NCI-H1105 (cell line): ENCODE data around the gene CLIC4.
"Not testable (repeated sequence)": the region's sequence is repeated elsewhere in the genome, so short reads cannot be mapped to it uniquely, and the experiment has no call there.

ENCODE experiments used
- DNase-seq: peaks from one replicate; lab custom pipeline; 2025; lab: John Stamatoyannopoulos, UW

Gene CLIC4

DNA sequence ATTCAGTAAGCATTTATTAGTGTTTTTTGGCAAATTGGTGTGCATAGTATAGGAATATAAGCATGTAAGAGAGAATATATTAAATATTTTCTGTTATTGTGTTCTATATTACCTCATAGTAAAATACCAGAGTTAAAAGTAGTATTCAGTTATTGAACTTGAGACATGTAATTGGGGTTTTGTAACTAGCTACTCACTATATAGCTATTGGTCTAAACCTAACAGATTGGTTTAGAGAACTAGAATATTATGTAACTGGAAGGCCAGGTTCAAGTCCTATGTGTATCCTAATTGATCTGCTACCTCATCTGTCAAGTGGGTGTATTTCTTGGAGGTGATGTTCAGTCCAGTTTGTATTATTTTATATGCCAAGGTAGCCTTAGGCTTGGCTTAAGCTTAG is 26.3 kb downstream of the CLIC4 start:
- DNase-seq, result no peak

DNA sequence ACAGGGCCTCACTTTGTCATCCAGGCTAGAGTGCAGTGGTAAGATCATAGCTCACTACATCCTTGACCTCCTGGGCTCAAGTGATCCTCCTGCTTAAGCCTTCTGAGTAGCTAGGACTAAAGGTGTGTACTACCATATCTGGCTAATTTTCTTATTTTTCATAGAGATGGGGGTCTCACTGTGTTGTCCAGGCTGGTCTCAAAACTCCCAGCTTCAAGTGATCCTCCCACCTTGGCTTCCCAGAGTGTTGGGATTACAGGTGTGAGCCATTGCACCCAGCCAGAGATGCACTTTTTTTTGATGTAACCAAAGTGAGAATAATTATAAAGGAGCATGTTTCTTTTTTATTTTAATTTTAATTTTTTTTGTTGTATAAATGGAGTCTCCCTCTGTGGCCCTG is 28.4 kb downstream of the CLIC4 start:
- no peak for DNase-seq

DNA sequence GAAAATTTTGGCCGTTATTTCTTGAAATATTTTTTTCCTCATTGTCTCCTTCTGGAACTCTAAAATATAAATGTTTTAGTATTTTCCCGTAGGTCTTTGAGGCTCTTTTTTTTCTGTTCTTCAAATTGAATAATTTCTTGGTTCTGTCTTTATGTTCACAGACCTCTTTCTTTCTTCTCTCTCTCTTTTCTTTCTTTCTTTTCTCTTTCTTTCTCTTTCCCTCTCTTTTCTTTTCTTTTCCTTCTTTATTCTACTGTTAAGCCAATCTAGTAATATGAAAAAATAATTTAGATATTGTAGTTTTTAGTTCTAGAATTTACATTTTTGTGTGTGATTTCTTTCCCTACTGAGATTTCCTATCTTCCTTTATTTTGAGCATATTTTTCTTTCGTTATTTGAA is 30.1 kb downstream of the CLIC4 start:
- DNase-seq, result no peak

DNA sequence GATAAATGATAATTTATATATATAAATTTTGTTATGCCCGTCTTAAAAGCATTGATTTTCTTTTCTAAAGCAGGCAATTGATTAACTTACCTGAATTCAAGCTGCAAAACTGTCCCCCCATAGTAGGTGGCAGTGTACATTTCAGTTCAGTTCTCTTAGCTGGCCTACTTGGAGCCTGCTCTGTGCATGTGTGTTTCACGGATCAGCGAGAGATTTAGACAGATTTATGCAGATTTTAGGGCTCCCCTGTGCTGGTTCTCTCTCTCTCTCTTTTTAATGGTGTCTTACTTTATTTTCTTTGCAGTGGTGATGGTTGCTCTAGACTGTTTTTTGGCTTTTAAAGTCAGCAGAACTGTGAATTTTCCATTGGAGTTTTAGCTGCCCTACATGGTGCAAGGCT is 30.7 kb downstream of the CLIC4 start:
- DNase-seq, result no peak

DNA sequence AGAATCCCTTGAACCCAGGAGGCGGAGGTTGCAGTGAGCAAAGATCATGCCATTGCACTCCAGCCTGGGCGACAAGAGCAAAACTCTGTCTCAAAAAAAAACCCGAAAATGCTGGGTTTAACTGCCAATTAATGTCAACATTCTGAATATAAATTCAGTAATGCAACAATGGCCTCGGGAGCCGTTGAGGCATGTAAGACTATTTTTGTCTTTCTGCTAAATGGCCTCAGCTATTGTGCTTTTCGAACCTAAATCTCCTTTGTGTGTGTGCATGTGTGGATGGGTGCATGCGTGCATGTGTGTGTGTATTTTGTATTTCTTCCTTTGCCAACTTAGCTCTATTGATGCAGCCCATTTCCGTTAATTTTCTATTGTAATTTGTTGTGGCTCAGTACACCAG is 31.6 kb downstream of the CLIC4 start:
- DNase-seq, result no peak

DNA sequence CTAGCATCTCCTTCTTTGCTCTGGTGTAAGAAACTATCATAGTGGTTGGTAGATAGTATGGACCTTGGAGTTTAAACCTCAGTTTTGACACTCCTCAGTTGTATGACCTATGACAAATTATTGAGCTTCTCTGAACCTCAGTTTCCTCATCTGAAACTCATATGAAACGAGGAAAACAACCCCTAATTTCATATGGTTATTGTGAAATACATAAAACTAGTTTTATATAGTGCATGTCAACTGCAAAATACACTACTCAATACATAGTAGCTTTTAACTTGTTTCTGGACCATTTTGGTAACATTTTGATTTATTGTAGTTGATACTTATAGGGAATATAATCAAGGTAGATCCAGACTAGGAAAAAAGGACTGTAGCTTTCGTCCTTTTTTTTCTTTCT is 32.9 kb downstream of the CLIC4 start:
- no peak for DNase-seq

DNA sequence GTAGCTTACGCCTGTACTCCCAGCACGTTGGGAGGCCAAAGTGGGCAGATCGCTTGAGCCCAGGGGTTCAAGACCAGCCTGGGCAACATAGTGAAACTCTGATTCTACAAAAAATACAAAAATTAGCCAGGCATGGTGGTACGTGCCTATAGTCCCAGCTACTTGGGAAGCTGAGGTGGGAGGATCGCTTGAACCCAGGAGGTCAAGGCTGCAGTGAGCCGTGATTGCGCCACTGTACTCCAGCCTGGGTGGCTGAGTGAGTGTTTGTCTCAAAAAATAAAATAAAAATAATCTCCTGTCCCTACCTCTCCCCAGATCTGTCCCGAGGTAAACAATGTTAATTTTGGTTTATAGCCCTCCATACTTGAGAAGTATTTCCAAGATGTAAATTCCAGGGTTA is 34.0 kb downstream of the CLIC4 start:
- not testable (repeated sequence) for DNase-seq

DNA sequence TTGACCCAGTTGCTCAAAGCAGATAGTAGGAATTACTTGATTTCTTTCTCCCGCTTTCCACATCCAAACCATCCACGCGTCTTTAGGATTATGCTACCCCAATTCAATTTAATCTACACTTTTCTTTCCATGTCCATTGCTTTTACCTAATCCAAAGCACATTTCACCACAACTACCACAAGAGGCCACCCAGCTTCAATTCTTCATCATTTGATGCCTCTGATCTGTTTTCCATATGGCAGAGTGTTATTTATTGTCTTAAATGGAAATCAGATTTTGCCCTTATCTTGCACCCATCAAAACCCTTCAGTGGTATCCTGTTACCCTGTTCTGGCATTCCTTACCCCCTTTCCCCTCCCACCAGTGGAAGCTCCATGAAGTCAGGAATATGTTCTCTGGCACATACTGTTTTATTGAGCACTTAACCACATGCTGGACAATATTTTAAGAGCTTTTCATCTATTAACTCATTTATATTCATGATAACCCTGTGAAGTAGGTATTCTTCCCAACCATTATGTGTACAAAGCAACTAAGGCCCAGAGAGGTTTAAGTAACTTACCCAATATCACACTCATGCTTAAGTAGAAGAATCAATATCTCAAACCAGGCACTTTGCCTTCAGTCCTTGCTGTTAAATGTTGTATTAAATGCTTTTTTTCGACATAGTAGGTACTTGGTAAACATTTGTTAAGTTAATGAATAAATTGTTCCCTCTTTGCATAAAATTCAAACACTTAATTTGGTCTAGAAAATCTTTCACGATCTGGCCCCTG is 34.6 kb downstream of the CLIC4 start:
- no peak for DNase-seq

DNA sequence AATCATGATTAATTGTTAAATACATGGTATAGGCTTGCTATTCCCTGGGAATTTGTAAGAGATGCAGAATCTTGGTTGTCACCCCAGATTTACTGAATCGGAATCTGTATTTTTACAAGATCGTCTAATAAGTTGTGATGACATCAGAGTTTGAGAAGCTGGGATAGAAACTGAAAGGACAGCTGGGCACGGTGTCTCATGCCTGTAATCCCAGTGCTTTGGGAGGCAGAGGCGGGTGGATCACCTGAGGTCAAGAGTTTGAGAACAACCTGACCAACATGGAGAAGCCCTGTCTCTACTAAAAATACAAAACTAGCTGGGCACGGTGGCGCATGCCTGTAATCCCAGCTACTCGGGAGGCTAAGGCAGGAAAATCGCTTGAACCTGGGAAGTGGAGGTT is 35.4 kb downstream of the CLIC4 start:
- not testable (repeated sequence) for DNase-seq

DNA sequence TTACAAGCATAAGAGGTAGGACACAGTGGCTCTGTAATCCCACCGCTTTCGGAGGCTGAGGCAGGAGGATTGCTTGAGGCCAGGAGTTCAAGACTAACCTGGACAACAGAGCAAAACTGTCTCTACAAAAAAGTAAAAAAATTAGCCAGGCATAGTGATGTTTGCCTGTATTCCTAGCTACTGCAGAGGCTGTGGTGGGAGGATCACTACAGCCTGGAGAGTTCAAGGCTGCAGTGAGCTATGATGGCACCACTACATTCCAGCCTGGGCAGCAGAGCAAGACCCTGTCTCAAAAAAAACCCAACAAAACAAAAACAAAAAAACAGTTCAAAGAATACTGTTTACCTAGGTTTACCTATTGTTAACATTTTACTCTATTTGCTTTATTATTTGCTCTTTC is 37.4 kb downstream of the CLIC4 start:
- no peak for DNase-seq

DNA sequence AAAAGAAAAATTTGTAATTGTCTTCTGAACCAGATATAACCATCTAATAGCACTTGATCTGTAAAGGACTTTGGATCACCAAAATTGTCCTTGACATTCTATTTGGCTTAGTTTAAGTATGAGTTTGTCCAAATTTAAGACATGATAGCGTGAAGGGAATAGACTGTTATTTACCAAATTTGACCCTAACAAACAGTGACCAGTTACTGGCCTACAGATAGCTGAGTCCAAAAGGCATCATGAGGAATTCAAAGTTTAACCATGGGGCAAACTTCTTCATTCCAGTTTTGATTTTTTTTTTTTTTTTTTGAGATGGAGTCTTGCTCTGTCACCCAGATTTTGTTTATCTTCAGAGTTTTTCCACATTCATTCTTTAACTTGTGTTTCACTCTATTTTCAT is 38.5 kb downstream of the CLIC4 start:
- DNase-seq, result no peak

DNA sequence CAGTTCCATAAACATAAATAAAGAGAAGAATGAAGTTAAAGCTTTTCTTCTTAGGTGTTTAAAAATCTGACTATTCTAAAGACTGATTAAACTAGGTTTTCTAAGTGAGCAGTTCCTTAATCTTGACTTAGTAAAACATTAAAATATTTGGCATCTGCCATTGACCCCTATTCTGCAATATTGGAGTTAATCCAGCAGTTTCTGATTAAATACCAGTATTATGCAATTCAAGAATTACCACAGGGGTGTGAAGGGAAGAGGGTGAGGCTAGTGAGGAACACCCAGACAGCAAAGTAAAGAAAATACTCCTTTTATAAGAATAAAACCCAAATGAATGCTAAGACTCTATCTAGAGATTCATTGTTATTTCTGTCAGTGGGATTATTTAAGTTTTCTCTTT is 40.9 kb downstream of the CLIC4 start:
- no peak for DNase-seq

DNA sequence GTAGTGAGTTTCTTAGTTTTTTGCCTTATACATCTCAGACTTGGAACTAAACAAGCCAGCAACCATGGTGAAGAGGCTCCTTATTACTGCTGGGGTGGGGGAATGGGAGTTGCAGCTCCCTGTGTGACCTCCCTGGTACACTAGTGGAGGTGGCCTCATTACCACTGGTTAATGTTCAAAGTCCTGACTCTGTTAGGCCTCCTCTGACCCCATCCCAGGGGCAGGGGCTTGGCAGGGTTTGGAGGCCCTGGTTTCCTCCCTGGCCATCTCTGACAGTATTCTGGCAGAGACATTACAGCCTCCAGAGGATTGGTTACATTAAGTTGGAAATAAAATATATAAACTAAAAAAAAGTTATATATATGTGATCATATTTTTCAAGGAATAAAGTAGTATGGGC is 45.2 kb downstream of the CLIC4 start:
- DNase-seq, result no peak

DNA sequence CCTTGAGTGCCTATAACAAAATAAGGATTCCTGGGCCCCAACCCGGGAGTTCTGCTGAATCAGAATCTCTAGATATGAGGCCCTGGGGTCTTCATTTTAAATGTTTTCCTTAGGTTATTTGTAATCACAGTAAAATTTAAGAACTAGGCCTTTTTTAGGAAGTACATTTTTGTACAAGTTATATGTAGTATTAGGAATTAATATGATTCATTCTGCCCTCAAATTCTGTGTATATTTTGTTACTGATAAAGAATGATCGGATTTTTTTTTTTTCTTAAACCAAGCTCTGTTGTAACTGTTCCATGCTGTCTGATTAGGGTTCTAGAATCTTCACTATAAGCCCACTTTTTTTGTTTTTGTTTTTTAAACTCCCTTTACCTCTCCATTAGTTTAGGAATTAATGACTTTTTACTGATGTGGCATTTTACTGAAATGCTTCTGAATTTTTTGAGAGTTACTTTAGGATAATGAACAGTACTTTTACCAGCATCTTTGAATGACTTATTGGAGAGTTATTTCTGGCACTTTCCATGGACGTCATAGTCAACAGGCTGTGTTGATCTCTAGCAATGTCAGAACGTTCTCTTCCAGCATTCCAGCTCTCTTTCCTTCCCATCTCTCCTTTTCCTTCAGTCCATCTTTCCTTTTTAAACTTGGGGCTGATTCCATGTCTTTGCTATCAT is 48.3 kb downstream of the CLIC4 start:
- DNase-seq, result no peak

DNA sequence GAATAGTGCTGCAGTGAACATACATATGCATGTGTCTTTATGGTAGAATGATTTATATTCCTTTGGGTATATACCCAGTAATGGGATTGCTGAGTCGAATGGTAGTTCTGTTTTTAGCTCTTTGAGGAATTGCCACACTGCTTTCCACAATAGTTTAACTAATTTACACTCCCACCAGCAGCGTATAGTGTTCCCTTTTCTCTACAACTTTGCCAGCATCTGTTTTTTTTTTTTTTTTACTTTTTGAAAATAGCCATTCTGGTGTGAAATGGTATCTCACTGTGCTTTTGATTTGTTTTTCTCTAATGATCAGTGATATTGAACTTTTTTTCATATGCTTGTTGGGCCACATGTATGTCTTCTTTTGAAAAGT is 48.9 kb downstream of the CLIC4 start:
- DNase-seq, result not testable (repeated sequence)

DNA sequence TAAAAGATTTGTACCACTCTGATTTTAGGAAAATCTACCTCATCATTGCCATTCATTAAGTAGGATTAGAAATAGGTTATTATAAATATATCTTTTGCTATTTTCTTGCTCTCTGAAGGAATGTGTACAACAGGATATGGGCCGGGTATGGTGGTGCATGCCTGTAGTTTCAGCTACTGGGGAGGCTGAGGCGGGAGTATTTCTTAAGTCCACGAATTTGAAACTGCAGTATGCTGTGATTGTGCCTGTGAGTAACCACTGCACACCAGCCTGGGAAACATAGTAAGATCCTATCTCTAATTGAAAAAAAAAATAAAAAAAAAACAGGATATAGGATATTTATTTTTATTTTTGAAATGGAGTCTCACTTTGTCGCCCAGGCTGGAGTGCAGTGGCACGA is 50.0 kb downstream of the CLIC4 start:
- no peak for DNase-seq

DNA sequence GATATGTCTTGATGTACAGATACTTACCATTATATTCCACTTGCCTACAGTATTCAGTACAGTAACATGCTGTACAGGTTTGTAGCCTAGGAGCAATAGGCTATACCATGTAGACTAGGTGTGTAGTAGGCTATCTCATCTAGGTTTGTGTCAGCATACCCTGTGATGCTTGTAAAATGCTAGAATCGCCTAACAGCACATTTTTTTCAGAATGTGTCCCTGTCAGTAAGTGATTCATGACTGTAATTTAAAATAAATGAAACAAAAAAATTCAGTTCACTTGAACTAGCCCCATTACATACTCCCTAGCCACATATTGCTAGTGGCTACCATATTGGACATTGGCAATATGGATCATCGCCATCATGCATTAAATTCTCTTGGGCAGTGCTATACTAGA is 51.3 kb downstream of the CLIC4 start:
- no peak for DNase-seq

DNA sequence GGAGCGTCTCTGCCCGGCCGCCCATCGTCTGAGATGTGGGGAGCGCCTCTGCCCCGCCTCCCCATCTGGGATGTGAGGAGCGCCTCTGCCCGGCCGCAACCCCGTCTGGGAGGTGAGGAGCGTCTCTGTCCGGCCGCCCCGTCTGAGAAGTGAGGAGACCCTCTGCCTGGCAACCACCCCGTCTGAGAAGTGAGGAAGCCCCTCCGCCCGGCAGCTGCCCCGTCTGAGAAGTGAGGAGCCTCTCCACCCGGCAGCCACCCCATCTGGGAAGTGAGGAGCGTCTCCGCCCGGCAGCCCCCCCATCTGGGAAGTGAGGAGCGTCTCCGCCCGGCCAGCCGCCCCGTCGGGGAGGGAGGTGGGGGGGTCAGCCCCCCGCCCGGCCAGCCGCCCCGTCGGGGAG is 54.0 kb downstream of the CLIC4 start:
- DNase-seq, result not testable (repeated sequence)

DNA sequence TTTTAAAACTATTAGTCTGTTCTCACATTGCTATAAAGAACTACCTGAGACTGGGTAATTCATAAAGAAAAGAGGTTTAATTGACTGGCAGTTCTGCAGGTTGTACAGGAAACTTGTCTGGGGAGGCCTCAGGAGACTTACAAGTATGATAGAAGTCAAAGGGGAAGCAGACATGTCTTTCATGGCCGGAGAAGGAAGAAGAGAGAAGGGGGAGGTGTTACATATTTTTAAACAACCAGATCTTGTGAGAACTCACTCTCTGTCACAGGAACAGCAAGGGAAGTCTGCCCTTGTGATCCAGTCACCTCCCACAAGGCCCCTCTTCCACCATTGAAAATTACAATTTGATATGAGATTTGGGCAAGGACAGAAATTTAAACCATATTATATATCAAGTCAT is 55.9 kb downstream of the CLIC4 start:
- DNase-seq, result no peak

DNA sequence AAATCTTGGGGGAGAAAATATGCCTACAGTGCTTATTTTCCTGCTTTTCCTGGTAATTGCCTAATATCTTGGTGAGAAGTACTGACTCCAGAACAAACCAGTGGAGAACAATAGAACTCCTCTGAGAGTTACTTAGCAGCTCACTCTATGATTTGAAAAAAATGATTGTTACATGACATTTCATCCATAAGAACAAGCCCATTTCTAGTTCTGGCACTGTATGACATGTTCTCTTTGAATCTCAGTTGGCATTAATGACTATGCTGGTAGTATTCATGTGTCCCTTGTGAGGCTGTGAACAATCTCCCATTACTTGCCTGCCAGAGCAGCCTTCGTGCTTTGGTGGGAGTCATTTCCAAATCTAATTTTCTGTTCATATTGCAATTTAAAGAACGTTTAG is 58.0 kb downstream of the CLIC4 start:
- no peak for DNase-seq

DNA sequence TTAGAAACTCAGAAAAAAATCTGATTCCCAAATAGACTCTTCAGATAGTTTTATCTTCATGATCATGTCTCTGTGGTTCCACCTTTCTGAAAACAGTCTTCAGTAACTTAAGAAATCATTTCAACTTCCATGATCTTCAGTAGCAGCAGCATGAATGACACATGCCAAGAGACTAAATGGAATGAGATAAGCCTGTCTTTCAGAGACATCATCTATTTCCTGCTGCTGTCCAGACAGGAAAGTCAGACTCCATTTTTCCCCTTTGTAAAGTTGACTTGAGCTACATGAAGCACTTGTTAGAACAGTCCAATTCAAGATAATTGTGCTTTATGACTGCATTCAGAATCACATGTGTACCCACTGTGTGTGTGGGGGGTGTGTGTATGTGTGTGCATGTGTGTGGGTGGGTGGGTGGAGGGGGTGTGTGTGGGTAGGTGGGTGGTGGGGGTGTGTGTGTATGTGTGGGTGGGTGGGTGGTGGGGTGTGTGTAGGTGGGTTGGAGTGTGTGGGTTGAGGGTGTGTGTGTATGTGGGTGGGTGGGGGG is 58.8 kb downstream of the CLIC4 start:
- DNase-seq, result no peak

DNA sequence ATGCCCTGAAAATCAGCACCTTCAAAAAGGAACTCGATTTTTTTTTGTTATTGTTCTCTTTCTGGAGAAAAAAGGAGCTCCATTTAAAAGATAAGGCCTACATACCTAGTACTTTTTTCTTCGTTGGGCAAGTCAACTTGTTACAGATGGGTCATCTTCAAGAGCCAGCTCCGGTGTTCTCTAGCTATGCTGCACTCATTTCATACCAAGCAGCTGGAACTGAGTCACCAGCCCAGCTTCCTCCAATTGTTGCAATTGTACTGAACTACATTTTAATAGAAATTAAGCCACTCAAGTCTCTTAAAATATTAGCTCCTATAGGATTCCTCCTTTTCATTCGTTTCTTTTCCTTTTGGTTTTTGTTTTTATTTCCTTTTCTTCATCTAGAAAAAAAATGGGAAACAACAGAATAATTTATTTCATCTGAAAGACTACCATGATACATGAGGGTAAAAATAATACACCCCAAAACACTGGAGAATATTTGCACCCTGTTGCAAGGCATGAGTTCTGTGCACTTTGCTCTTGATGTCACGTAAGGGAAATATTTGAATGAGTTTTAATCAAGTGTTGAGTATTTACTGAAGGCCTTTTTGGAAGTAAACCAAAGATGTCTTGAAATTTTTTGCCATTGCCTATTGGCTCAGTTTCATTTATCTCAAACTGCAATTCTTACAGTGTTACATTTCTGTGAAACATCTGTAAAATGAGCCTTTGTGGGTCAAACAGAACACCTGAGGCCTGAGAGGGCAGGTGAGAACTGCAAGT is 60.5 kb downstream of the CLIC4 start:
- DNase-seq, result no peak

DNA sequence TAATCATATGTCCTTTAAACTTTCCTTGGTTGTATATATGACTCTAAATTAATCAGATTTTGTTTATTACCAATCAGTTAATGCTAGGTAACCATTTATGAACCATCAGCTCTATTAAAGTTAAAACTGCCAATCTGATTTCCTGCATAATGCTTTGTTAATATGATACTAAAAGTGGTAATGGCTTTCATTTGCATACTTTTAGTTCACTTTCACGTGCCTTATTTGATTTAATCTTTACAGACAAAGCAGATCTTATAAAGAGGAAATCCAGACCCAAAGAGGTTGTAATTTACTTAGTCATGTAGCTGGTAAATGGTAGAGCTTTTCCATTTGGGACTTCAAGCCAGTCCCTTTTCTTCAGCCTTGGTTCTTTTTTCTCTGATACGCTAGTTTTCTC is 61.3 kb downstream of the CLIC4 start:
- no peak for DNase-seq
